ENCODE measurements around the gene FBXL13.
"Not testable (repeated sequence)": the region's sequence is repeated elsewhere in the genome, so short reads cannot be mapped to it uniquely, and the experiment has no call there.

FBXL13 gene

GRCh38 chr7:103074519-103075336 lies at the start of gene FBXL13, which contains the start of gene ARMC10:
FBXL13 (minus strand) TSS chr7:103074796.
ARMC10 (plus strand) TSS chr7:103075140; CDS start chr7:103075273, 133 bp downstream.
- peak; percentile 90 for DNase-seq (ENCODE audit: low read depth)

DNA sequence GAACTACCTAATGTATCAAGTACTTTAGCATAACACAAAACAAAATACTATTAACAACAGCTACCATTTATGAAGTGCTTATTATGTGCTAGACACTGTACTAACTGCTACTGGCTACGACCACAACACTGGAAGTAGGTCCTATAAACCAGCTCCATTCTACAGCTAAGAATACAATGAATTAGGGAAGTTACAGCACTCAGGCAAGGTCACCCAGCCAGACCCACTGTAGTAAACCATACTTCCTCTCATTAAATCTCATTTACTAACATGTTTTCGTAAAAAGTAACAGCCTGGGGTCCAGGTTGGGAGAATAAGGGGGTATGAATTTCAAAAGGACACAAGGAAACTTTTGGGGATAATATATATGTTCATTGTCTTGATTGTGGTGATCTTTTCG lies 48.9 kb upstream of the FBXL13 start:
- no peak for DNase-seq (ENCODE audit: low read depth)

DNA sequence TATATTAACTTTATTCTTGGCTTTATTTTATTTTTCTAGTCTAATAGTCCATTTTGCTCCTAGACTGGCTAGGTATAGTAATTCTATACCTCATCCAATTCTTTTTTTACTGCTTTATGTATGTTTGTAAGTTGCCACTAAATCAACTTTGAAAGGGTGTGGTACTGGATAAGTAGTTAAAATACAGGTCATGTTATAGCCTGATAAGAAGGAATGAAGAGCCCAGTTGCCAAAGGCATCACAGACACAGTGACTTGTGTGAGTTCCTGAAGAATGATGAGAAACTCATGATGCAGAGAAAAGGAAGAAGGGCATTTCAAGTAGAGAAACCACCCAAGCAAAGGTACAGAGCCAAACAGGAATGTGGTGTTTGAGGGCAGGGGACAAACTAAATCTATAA lies 47.0 kb upstream of the FBXL13 start:
- DNase-seq (ENCODE audit: low read depth) = no peak

DNA sequence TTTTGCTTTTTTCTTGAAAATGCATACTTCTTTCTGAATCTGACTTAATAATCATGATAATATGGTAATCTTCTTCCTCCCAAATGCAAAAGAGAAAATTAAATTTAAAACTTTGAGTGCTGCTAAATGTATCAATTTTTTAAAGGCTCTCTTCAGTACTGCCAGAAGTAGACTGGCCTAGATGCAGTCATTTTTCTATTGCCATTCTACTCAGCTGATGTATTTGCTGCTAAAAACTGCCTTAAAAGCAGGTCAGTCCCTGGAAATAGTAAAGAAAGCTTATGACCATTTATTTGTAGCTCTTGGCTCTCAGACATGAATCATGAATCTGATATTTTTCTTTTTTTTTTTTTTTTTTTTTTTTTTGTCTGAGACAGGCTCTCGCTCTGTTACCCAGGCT lies 45.8 kb upstream of the FBXL13 start:
- DNase-seq (ENCODE audit: low read depth) = no peak

- DNase-seq (ENCODE audit: low read depth) = no peak
Measured at GRCh38 chr7:103119791-103120291, 45.2 kb upstream of the FBXL13 start.

- no peak for DNase-seq (ENCODE audit: low read depth)
Measured at GRCh38 chr7:103117465-103117864, 42.9 kb upstream of the FBXL13 start.

GRCh38 chr7:103116991-103117390 lies 42.4 kb upstream of the FBXL13 start:
- no peak for DNase-seq (ENCODE audit: low read depth)

DNA sequence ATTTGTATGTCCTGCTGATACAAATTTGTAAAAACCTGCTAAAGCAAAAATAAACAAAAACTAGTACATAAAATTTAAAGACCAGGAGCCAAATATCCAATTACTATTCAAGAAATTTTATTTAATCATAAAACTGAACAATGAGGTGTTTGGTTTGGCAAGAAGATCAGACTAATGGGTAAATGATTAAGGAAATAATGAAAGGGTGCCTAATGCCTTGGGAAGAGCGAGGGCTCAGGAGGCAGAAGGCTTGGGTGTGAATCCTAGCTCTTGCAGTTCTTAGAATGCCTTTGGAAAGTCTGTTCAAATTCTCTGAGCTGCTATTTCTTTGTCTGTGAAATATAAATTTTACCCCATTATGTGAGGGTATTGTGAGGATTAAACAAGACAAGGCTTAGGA lies 41.9 kb upstream of the FBXL13 start:
- no peak for DNase-seq (ENCODE audit: low read depth)

GRCh38 chr7:103115771-103116170 lies 41.2 kb upstream of the FBXL13 start:
- DNase-seq (ENCODE audit: low read depth) = no peak

DNA sequence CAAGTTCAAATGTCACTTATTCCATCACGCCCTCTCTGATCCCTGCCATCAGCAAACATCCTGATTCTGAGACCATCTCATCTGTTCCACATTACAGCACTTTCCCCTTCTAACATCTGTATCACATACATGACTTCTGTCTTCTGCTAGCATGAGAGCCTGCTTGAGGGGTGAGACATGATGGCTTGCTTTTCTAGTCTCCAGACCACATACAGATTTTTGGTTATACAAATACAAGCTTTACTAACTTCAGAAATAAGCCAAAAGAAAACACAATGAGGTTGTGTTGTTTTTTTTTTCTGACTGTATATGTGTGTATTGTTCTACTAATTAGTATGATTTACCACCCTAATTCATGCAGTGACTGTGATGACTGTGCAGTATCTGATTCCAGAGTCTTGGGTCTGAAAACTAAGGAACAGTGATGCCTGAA lies 40.0 kb upstream of the FBXL13 start:
- no peak for DNase-seq (ENCODE audit: low read depth)

DNA sequence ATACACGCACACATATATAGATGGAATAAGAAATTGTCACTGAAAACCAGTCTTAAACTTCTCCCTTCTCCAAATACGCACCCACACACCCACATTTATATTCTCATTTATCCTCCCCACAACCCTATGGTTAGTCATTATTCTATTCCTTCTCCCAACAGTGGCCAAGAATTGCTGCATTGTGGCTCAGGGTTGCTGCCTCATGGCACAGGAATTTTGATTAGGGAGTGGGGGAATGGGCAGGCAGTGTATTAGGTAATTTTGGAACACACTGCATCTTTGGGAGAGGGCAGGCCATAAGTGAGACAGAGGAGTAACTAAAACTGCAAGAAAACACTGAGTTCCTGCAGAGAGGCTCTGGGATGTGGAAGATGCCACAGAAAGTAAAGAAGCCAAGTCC lies 38.6 kb upstream of the FBXL13 start:
- peak; percentile 93 for DNase-seq (ENCODE audit: low read depth)

GRCh38 chr7:103106703-103107070 lies 32.1 kb upstream of the FBXL13 start:
- not testable (repeated sequence) for DNase-seq (ENCODE audit: low read depth)

DNA sequence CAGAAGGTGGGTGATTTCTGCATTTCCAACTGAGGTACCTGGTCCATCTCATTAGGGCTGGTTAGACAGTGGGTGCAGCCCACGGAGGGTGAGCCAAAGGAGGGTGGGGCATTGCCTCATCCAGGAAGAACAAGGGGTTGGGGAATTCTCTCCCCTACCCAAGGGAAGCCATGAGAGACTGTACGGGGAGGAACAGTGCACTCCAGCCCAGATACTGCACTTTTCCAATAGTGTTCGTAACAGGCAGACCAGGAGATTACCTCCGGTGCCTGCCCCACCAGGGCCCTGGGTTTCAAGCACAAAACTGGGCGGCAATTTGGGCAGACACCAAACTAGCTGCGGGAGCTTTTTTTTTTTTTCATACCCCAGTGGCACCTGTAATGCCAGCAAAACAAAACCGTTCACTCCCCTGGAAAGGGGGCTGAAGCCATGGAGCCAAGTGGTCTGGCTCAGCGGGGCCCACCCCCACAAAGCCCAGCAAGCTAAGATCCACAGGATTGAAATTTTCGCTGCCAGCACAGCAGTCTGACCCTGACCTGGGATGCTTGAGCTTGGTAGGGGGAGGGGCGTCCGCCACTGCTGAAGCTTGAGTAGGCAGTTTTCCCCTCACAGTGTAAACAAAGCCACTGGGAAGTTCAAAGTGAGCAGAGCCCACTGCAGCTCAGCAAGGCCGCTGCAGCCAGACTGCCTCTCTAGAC lies 31.6 kb upstream of the FBXL13 start:
- no peak for DNase-seq (ENCODE audit: low read depth)

DNA sequence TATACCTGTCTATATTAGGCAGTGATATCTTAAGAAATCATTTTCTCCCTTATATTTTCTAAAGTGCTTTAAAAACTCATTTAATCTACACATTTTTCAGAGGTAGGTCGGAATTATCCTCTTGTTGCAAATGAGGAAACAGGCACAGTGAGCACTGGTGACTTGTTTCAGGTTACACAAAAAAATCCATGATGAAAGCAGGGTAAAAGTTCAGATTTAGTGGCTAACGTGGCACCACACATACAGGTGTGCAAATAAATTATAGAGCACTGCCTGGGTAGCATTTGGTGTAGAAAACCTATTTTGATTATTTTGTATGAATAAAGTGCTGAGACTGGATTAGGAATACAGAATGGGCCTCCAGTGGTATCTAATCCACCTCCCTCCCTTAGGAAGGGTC lies 26.9 kb upstream of the FBXL13 start:
- no peak for DNase-seq (ENCODE audit: low read depth)

- no peak for DNase-seq (ENCODE audit: low read depth)
Measured at GRCh38 chr7:103100348-103100747, 25.8 kb upstream of the FBXL13 start.

GRCh38 chr7:103097041-103097440 lies 22.4 kb upstream of the FBXL13 start:
- no peak for DNase-seq (ENCODE audit: low read depth)

DNA sequence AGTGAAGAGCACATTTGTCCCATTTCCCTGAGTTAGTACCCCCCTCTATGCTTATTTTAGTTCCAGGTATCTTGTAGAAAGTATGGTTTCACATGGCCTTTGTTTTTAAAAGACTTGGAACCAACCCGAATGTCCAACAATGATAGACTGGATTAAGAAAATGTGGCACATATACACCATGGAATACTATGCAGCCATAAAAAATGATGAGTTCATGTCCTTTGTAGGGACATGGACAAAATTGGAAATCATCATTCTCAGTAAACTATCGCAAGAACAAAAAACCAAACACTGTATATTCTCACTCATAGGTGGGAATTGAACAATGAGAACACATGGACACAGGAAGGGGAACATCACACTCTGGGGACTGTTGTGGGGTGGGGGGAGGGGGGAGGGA lies 21.0 kb upstream of the FBXL13 start:
- DNase-seq (ENCODE audit: low read depth) = not testable (repeated sequence)

DNA sequence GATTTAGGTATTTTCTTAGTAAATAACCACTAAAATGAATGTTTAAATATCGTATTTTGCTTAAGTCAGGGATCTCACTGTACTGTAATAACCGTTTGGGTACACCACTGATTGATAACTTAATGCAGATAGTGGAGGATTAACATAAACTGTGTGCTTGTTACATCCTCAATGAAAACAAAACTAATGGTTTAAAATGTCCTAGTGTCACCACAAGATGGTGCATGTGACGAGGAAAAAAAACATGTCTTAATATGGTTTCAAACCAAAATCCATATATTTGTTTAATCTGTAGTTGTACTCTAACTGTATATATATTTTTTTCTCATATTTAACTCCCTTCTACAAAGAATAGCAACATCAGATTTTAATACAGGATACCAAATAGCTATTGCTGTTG lies 19.5 kb upstream of the FBXL13 start:
- DNase-seq (ENCODE audit: low read depth) = peak; percentile 7

DNA sequence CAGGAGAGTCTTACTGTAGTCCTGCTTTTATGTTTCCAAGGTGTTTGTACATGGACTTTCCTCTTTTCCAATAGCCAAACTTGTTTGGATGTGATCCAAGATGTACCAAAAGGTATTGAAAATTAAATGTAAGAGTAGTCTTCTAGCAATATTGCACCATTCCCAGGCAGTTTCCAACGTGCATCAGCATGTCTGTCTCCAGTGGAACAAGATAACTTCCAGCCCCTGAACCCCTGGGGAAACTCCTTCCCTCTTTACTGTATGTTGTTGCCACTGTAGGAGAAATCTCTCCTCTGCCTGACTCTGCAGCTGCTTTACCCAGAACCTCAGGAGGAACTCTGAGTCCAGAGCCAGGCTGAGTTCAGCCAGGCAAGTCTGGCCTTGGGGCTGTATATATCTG lies 18.8 kb upstream of the FBXL13 start:
- DNase-seq (ENCODE audit: low read depth) = no peak

GRCh38 chr7:103092321-103092720 lies 17.7 kb upstream of the FBXL13 start:
- not testable (repeated sequence) for DNase-seq (ENCODE audit: low read depth)

DNA sequence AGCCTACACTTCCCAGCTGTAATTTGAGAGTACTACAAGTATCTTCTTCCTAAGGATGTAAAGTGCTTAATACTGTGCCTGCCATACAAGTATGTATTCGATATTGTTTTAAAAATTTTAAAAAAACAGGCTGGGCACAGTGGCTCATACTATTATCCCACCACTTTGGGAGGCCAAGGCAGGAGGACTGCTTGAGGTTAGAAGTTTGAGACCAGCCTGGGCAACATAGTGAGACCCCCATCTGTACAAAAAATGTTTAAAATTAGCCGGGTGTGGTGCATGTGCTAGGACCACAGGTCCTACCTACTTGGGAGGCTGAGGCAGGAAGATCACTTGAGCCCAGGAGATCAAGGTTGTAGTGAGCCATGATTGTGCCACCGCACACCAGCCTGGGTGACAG lies 8.6 kb upstream of the FBXL13 start:
- no peak for DNase-seq (ENCODE audit: low read depth)

DNA sequence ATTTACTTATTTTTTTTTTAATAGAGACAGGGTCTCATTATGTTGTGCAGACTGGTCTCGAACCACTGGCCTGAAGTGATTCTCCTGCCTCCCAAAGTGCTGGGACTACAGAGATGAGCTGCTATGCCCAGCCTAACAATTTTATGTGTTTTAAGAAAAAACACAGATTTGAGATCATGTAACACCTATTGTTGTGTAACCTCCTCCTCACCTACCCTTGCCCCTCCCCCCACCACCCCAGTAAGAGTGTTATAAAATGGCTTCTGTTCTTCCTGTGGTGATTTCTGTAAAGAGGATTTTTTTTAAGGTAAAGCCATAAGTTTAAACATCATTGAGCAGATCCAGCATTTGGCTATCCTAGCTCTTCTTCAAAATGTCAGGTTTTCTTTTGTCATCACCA lies 7.9 kb upstream of the FBXL13 start:
- DNase-seq (ENCODE audit: low read depth) = no peak

GRCh38 chr7:103080923-103081322 lies 6.3 kb upstream of the FBXL13 start:
- DNase-seq (ENCODE audit: low read depth) = no peak
